Measurements from ENCODE around the gene TNFAIP6. TPM values are rescaled to one million over a fixed set of nuclear protein-coding genes. Genes with fewer than 3 reads are reported as not detected.

The TNFAIP6 gene
- total and polyA plus RNA-seq, 10 of the 15 experiments (the other 5 are each of a cell fraction or from before 2014, with no cell fraction given): 0.68 to 5.7 (median 1.3) TPM

DNA sequence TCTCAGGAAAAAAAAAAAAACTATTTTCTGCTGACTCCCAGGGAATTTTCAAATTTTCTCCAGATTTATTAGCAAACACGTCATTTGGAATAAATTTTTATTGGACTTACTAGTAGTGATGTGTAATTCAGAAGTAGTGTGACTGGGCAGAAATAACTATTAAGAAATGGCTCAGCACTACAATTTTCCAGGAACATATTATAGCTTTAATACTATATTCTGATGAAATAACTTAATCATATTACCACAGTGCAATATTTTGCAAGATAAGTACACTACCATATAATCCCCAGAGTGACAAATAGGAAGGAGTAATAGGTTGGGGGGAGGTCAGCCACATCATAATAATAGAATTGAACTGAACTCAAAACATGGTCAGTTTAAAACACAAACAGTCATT is 19.7 kb upstream of the TNFAIP6 start:
- ChIA-PET POLR2A (no interaction called here), CTCF (no interaction called here), RAD21 (ENCODE audit: unreplicated experiment) (no interaction called here), SMC1A (ENCODE audit: uncharacterized antibody, unreplicated experiment) (no interaction called here)
- no peak for FAIRE-seq
- Histone ChIP-seq H3K9me3 (replicated peaks; ENCODE audit: control insufficient read depth, insufficient read depth, low read length) (no peaks in the 10 kb centered on the region), H3K27ac (ENCODE audit: control insufficient read depth, insufficient read depth) (no peak overlapping the region), H3K4me1 (ENCODE audit: control insufficient read depth, insufficient read depth, low read length) (no peaks in the 10 kb centered on the region), H4K20me1 (ENCODE audit: control insufficient read depth, insufficient read depth) (no peaks in the 10 kb centered on the region), H3K79me2 (ENCODE audit: control insufficient read depth, insufficient read depth, low read length) (no peaks in the 10 kb centered on the region), H3K36me3 (ENCODE audit: control insufficient read depth in 2 of 2, insufficient read depth in 2 of 2, low read length in 1 of 2) (no peaks in the 10 kb centered on the region), H2AFZ (ENCODE audit: control insufficient read depth, low read depth, low read length) (no peak overlapping the region), H3K4me2 (ENCODE audit: control insufficient read depth, insufficient read depth) (no peak overlapping the region), H3K27me3 (replicated peaks in 1 of 2; ENCODE audit: control insufficient read depth in 2 of 2, insufficient read depth in 2 of 2, low read length in 1 of 2) (no peaks in the 10 kb centered on the region), H3K4me3 (no peak overlapping the region), H3K9ac (ENCODE audit: control insufficient read depth, insufficient read depth, low read length) (no peak overlapping the region)
- no peak for ATAC-seq
- intact Hi-C loops (cut with micrococcal nuclease; ENCODE audit: unreplicated experiment): no loop called here
- DNase-seq (ENCODE audit: low read depth, low spot score): no peak
- WGBS (ENCODE audit: insufficient coverage, insufficient replicate concordance, low lambda C conversion rate, missing lambda C conversion rate): 35% methylated on average over 1 of the region's 1 CpG
- TF ChIP-seq SUZ12 (IDR thresholded peaks at IDR 0.05; ENCODE audit: unreplicated experiment): no peak
- in situ Hi-C loops (cut with MboI): no loop called here
- BruUV-seq (replicated peaks): no TSS peak

DNA sequence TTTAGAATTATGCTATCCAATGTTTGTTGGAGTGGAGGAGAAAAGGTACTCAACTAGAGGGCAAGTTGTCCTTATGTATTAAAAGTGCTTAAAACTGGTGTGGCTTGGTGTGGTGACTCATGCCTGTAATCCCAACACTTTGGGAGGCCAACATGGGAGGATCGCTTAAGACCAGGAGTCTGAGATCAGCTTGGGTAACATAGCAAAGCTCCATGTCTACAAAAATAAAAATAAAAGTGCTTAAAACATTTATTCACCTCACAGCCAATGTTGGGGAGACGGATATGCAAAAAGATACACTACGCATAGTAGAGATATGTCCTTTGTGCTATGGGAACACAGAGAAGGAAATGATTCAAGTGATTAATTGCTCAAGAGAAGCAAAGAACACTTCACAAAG is 19.3 kb upstream of the TNFAIP6 start:
- POLR2A ChIA-PET: no interaction called here
- H3K27me3 ChIP-seq (replicated peaks in 1 of 2; ENCODE audit: control insufficient read depth in 2 of 2, insufficient read depth in 2 of 2, low read length in 1 of 2): no peaks in the 10 kb centered on the region
- in situ Hi-C loops (cut with MboI): no loop called here
- no peak for TF ChIP-seq ZZZ3 (IDR thresholded peaks at IDR 0.05; ENCODE audit: control insufficient read depth, insufficient read length, low read depth)
- TF ChIP-seq WRNIP1 (IDR thresholded peaks at IDR 0.05; ENCODE audit: borderline replicate concordance, low read depth, low read length): no peak
- TF ChIP-seq CHD2 (IDR thresholded peaks at IDR 0.05; ENCODE audit: borderline replicate concordance, low read depth, low read length): no peak
- TF ChIP-seq, protein P1, sequence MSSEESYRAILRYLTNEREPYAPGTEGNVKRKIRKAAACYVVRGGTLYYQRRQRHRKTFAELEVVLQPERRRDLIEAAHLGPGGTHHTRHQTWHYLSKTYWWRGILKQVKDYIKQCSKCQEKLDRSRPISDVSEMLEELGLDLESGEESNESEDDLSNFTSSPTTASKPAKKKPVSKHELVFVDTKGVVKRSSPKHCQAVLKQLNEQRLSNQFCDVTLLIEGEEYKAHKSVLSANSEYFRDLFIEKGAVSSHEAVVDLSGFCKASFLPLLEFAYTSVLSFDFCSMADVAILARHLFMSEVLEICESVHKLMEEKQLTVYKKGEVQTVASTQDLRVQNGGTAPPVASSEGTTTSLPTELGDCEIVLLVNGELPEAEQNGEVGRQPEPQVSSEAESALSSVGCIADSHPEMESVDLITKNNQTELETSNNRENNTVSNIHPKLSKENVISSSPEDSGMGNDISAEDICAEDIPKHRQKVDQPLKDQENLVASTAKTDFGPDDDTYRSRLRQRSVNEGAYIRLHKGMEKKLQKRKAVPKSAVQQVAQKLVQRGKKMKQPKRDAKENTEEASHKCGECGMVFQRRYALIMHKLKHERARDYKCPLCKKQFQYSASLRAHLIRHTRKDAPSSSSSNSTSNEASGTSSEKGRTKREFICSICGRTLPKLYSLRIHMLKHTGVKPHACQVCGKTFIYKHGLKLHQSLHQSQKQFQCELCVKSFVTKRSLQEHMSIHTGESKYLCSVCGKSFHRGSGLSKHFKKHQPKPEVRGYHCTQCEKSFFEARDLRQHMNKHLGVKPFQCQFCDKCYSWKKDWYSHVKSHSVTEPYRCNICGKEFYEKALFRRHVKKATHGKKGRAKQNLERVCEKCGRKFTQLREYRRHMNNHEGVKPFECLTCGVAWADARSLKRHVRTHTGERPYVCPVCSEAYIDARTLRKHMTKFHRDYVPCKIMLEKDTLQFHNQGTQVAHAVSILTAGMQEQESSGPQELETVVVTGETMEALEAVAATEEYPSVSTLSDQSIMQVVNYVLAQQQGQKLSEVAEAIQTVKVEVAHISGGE (CRISPR knock-in tag; IDR thresholded peaks at IDR 0.05): no peak
- TF ChIP-seq, protein P2, sequence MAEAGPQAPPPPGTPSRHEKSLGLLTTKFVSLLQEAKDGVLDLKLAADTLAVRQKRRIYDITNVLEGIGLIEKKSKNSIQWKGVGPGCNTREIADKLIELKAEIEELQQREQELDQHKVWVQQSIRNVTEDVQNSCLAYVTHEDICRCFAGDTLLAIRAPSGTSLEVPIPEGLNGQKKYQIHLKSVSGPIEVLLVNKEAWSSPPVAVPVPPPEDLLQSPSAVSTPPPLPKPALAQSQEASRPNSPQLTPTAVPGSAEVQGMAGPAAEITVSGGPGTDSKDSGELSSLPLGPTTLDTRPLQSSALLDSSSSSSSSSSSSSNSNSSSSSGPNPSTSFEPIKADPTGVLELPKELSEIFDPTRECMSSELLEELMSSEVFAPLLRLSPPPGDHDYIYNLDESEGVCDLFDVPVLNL (IDR thresholded peaks at IDR 0.05; ENCODE audit: low read depth, low read length): no peak
- TF ChIP-seq FOXK2 (IDR thresholded peaks at IDR 0.05): no peak
- no peak for TF ChIP-seq IKZF1 (conservative IDR thresholded peaks at IDR 0.05)
- TF ChIP-seq MEF2B (IDR thresholded peaks at IDR 0.05; ENCODE audit: partially characterized antibody, poor library complexity, severe bottlenecking): no peak
- TF ChIP-seq ETV6 (conservative IDR thresholded peaks at IDR 0.05 in 1 of 2, IDR thresholded peaks at IDR 0.05 in 1 of 2; ENCODE audit: borderline replicate concordance in 1 of 2, low read depth in 1 of 2): no peak
- TF ChIP-seq FOS (IDR thresholded peaks at IDR 0.05; ENCODE audit: borderline replicate concordance, extremely low read depth, insufficient read length): no peak
- no peak for TF ChIP-seq ZNF384 (IDR thresholded peaks at IDR 0.05; ENCODE audit: borderline replicate concordance, low read depth, low read length)
- TF ChIP-seq, protein P3, sequence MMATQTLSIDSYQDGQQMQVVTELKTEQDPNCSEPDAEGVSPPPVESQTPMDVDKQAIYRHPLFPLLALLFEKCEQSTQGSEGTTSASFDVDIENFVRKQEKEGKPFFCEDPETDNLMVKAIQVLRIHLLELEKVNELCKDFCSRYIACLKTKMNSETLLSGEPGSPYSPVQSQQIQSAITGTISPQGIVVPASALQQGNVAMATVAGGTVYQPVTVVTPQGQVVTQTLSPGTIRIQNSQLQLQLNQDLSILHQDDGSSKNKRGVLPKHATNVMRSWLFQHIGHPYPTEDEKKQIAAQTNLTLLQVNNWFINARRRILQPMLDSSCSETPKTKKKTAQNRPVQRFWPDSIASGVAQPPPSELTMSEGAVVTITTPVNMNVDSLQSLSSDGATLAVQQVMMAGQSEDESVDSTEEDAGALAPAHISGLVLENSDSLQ (IDR thresholded peaks at IDR 0.05): no peak

More for the DNA sequence above, 19.3 kb upstream of the TNFAIP6 start:
- Histone ChIP-seq H3K79me2 (ENCODE audit: control insufficient read depth, insufficient read depth, low read length) (no peaks in the 10 kb centered on the region), H3K36me3 (ENCODE audit: control insufficient read depth in 2 of 2, insufficient read depth in 2 of 2, low read length in 1 of 2) (no peaks in the 10 kb centered on the region), H3K4me3 (no peak overlapping the region), H3K9ac (ENCODE audit: control insufficient read depth, insufficient read depth, low read length) (no peak overlapping the region), H2AFZ (ENCODE audit: control insufficient read depth, low read depth, low read length) (no peak overlapping the region), H4K20me1 (ENCODE audit: control insufficient read depth, insufficient read depth) (no peaks in the 10 kb centered on the region), H3K27ac (ENCODE audit: control insufficient read depth, insufficient read depth) (no peak overlapping the region), H3K4me1 (ENCODE audit: control insufficient read depth, insufficient read depth, low read length) (no peaks in the 10 kb centered on the region), H3K9me3 (replicated peaks; ENCODE audit: control insufficient read depth, insufficient read depth, low read length) (no peaks in the 10 kb centered on the region), H3K4me2 (ENCODE audit: control insufficient read depth, insufficient read depth) (no peak overlapping the region)
- ChIA-PET RAD21 (ENCODE audit: unreplicated experiment) (no interaction called here), SMC1A (ENCODE audit: uncharacterized antibody, unreplicated experiment) (no interaction called here), CTCF (no interaction called here)
- WGBS (ENCODE audit: insufficient coverage, insufficient replicate concordance, low lambda C conversion rate, missing lambda C conversion rate): 71% methylated on average over 3 of the region's 3 CpGs
- FAIRE-seq: no peak
- DNase-seq (ENCODE audit: low read depth, low spot score): no peak
- no TSS peak for BruUV-seq (replicated peaks)
- intact Hi-C loops (cut with micrococcal nuclease; ENCODE audit: unreplicated experiment): no loop called here
- no peak for ATAC-seq

Measured in GM12878 (cell line).